H1 (cell line): ENCODE results near the gene MKKS. TPM values are rescaled to one million over a fixed set of nuclear protein-coding genes. Genes with fewer than 3 reads are reported as not detected.

ENCODE experiments used
- BCL11A ChIP-seq, 2 experiments: IDR thresholded peaks; one replicate each; pipeline ENCODE4 v1.6.1; 2011; ENCODE audit warnings: low read depth in 2 of 2, low read length in 2 of 2, mild to moderate bottlenecking in 2 of 2
- BRCA1 ChIP-seq: IDR thresholded peaks from 2 replicates; pipeline ENCODE4 v1.6.1; 2012; ENCODE audit warnings: low read depth, low read length, improper control_type of control experiment
- CTBP2 ChIP-seq: IDR thresholded peaks from 2 replicates; pipeline ENCODE4 v1.7.0; 2011; ENCODE audit warnings: borderline replicate concordance, mild to moderate bottlenecking, moderate library complexity, mixed read lengths, low read length; ENCODE audit not compliant: insufficient read depth, insufficient read length
- GTF2F1 ChIP-seq: IDR thresholded peaks from 2 replicates; pipeline ENCODE4 v1.6.1; 2012; ENCODE audit warnings: low read depth, low read length, improper control_type of control experiment, borderline replicate concordance
- POLR2AphosphoS5 ChIP-seq: IDR thresholded peaks from 2 replicates; pipeline ENCODE4 v1.6.1; 2011; ENCODE audit warnings: low read depth, low read length
- SAP30 ChIP-seq: fragments of 300-600 bp; sonication (generic); IDR thresholded peaks from 2 replicates; pipeline ENCODE4 v1.7.1; 2012; ENCODE audit warnings: low read length, moderate library complexity, mild to moderate bottlenecking, inconsistent platforms; ENCODE audit not compliant: insufficient read depth, insufficient replicate concordance
- SIX5 ChIP-seq: IDR thresholded peaks from 2 replicates; pipeline ENCODE4 v1.6.1; 2011; ENCODE audit warnings: mild to moderate bottlenecking, low read depth, low read length
- polyA plus RNA-seq, 7 experiments: library from polyadenylated mRNA; depleted of rRNA in 3 of 7; stranded (reverse) in 5 of 7; unstranded in 2 of 7; fragments of >200 nt in 5 of 7; fragments of 200-250 nt in 2 of 7; gene quantifications; 1 replicate in 5 of 7; 2 replicates in 1 of 7; 4 replicates in 1 of 7; pipeline versions ENCODE4 v1.2.1 to v1.2.3, GENCODE V29; 2011 to 2013; ENCODE audit warnings: missing spikeins in 2 of 7, mixed read lengths in 2 of 7
- total RNA-seq: library from RNA; stranded (reverse); fragmentation: NEBNext Ultra II Directional; extraction: Animal tissue kit (Norgen Biotek cat#: 25700); gene quantifications from 2 replicates; pipeline ENCODE4 v1.2.1, GENCODE V29; 2021
- TF ChIP-seq, protein P1 (sequence below): fragments of 300-600 bp; sonication (generic); IDR thresholded peaks from 2 replicates; pipeline ENCODE4 v1.7.1; 2012; ENCODE audit warnings: low read length, moderate library complexity, mild to moderate bottlenecking, inconsistent platforms; ENCODE audit not compliant: insufficient replicate concordance
- TF ChIP-seq, protein P2 (sequence below), 3 experiments: IDR thresholded peaks; 1 replicate in 2 of 3; 2 replicates in 1 of 3; pipeline versions ENCODE4 v1.5.1 to v1.6.1; 2011; ENCODE audit warnings: low read length in 3 of 3, mild to moderate bottlenecking in 3 of 3, inconsistent platforms in 2 of 3, low read depth in 1 of 3, moderate library complexity in 1 of 3; ENCODE audit not compliant: insufficient read depth in 1 of 3; ENCODE audit errors: control extremely low read depth in 1 of 3

MKKS gene
- total and polyA plus RNA-seq, 2 of the 8 experiments (the other 6 are each of a cell fraction or from before 2014, with no cell fraction given), result 15.9 to 24.8 TPM

DNA sequence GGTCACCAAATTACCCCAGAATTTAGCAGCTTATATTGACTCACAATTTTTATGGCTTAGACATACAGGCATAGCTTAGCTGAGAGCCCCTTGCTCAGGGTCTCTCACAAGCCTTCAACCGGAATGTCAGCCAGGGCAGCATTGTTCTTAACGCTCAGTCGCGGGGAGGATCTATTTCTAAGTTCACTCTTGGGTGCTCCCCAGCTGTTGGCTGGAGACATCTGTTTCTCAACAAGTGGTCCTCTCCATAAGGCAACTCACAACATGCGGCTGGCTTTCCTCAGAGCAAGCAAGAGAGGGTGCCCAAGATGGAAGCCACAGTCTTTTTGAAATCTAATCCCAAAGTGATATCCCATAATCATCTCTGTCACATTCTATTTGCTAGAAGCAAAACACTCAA is 47.7 kb upstream of the MKKS start (continued):
- TF ChIP-seq, protein P1, sequence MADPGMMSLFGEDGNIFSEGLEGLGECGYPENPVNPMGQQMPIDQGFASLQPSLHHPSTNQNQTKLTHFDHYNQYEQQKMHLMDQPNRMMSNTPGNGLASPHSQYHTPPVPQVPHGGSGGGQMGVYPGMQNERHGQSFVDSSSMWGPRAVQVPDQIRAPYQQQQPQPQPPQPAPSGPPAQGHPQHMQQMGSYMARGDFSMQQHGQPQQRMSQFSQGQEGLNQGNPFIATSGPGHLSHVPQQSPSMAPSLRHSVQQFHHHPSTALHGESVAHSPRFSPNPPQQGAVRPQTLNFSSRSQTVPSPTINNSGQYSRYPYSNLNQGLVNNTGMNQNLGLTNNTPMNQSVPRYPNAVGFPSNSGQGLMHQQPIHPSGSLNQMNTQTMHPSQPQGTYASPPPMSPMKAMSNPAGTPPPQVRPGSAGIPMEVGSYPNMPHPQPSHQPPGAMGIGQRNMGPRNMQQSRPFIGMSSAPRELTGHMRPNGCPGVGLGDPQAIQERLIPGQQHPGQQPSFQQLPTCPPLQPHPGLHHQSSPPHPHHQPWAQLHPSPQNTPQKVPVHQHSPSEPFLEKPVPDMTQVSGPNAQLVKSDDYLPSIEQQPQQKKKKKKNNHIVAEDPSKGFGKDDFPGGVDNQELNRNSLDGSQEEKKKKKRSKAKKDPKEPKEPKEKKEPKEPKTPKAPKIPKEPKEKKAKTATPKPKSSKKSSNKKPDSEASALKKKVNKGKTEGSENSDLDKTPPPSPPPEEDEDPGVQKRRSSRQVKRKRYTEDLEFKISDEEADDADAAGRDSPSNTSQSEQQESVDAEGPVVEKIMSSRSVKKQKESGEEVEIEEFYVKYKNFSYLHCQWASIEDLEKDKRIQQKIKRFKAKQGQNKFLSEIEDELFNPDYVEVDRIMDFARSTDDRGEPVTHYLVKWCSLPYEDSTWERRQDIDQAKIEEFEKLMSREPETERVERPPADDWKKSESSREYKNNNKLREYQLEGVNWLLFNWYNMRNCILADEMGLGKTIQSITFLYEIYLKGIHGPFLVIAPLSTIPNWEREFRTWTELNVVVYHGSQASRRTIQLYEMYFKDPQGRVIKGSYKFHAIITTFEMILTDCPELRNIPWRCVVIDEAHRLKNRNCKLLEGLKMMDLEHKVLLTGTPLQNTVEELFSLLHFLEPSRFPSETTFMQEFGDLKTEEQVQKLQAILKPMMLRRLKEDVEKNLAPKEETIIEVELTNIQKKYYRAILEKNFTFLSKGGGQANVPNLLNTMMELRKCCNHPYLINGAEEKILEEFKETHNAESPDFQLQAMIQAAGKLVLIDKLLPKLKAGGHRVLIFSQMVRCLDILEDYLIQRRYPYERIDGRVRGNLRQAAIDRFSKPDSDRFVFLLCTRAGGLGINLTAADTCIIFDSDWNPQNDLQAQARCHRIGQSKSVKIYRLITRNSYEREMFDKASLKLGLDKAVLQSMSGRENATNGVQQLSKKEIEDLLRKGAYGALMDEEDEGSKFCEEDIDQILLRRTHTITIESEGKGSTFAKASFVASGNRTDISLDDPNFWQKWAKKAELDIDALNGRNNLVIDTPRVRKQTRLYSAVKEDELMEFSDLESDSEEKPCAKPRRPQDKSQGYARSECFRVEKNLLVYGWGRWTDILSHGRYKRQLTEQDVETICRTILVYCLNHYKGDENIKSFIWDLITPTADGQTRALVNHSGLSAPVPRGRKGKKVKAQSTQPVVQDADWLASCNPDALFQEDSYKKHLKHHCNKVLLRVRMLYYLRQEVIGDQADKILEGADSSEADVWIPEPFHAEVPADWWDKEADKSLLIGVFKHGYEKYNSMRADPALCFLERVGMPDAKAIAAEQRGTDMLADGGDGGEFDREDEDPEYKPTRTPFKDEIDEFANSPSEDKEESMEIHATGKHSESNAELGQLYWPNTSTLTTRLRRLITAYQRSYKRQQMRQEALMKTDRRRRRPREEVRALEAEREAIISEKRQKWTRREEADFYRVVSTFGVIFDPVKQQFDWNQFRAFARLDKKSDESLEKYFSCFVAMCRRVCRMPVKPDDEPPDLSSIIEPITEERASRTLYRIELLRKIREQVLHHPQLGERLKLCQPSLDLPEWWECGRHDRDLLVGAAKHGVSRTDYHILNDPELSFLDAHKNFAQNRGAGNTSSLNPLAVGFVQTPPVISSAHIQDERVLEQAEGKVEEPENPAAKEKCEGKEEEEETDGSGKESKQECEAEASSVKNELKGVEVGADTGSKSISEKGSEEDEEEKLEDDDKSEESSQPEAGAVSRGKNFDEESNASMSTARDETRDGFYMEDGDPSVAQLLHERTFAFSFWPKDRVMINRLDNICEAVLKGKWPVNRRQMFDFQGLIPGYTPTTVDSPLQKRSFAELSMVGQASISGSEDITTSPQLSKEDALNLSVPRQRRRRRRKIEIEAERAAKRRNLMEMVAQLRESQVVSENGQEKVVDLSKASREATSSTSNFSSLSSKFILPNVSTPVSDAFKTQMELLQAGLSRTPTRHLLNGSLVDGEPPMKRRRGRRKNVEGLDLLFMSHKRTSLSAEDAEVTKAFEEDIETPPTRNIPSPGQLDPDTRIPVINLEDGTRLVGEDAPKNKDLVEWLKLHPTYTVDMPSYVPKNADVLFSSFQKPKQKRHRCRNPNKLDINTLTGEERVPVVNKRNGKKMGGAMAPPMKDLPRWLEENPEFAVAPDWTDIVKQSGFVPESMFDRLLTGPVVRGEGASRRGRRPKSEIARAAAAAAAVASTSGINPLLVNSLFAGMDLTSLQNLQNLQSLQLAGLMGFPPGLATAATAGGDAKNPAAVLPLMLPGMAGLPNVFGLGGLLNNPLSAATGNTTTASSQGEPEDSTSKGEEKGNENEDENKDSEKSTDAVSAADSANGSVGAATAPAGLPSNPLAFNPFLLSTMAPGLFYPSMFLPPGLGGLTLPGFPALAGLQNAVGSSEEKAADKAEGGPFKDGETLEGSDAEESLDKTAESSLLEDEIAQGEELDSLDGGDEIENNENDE, result no peak
- TF ChIP-seq SAP30, result no peak
- no peak for TF ChIP-seq POLR2AphosphoS5
- no peak for TF ChIP-seq CTBP2
- TF ChIP-seq BRCA1, result no peak
- TF ChIP-seq SIX5, result no peak
- TF ChIP-seq, protein P2, sequence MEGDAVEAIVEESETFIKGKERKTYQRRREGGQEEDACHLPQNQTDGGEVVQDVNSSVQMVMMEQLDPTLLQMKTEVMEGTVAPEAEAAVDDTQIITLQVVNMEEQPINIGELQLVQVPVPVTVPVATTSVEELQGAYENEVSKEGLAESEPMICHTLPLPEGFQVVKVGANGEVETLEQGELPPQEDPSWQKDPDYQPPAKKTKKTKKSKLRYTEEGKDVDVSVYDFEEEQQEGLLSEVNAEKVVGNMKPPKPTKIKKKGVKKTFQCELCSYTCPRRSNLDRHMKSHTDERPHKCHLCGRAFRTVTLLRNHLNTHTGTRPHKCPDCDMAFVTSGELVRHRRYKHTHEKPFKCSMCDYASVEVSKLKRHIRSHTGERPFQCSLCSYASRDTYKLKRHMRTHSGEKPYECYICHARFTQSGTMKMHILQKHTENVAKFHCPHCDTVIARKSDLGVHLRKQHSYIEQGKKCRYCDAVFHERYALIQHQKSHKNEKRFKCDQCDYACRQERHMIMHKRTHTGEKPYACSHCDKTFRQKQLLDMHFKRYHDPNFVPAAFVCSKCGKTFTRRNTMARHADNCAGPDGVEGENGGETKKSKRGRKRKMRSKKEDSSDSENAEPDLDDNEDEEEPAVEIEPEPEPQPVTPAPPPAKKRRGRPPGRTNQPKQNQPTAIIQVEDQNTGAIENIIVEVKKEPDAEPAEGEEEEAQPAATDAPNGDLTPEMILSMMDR (IDR thresholded peaks at IDR 0.05; ENCODE audit: control extremely low read depth in 1 of 3, insufficient read depth in 1 of 3, low read depth in 1 of 3, low read length in 3 of 3), result no peak
- no peak for TF ChIP-seq GTF2F1
- no peak for TF ChIP-seq BCL11A (IDR thresholded peaks at IDR 0.05; ENCODE audit: low read depth in 2 of 2, low read length in 2 of 2)
